HFFc6 (cell line): ENCODE data around the gene NCAM1. TPM values are rescaled to one million over a fixed set of nuclear protein-coding genes. Genes with fewer than 3 reads are reported as not detected.
A peak's percentile ranks its signal among the peaks of the same experiment; 100 is the strongest.

Source experiments
- DNase-seq: peaks from one replicate; pipeline ENCODE4 v3.0.0-alpha.2; 2018
- H3K27ac Mint-ChIP-seq: 2 replicates; pipeline ENCODE4 v1.8.0; 2020; ENCODE audit warnings: mild to moderate bottlenecking, mixed read lengths
- H3K27me3 Mint-ChIP-seq: 2 replicates; pipeline ENCODE4 v1.8.0; 2021; ENCODE audit warnings: mild to moderate bottlenecking, moderate library complexity, mixed read lengths; ENCODE audit not compliant: insufficient read depth
- H3K36me3 Mint-ChIP-seq: 2 replicates; pipeline ENCODE4 v1.8.0; 2021; ENCODE audit warnings: low read depth, mixed read lengths
- H3K4me1 Mint-ChIP-seq: 2 replicates; pipeline ENCODE4 v1.8.0; 2020; ENCODE audit warnings: low read depth, mixed read lengths
- H3K4me3 Mint-ChIP-seq: 2 replicates; pipeline ENCODE4 v1.8.0; 2020; ENCODE audit warnings: mild to moderate bottlenecking, moderate library complexity, mixed read lengths
- H3K9me3 Mint-ChIP-seq: 2 replicates; pipeline ENCODE4 v1.8.0; 2020; ENCODE audit warnings: mild to moderate bottlenecking, mixed read lengths
- total RNA-seq, 6 experiments: library from RNA; stranded (reverse); fragmentation: NEBNext Ultra II Directional; extraction: Animal tissue kit (Norgen Biotek cat#: 25700); gene quantifications; 2 replicates in 1 of 6; 3 replicates in 5 of 6; pipeline ENCODE4 v1.2.3, GENCODE V29; 2021
- TF ChIP-seq, protein P1 (sequence below): fragments of 200-600 bp; sonication (generic); IDR thresholded peaks from 2 replicates; pipeline ENCODE4 v1.5.0; 2021; ENCODE audit warnings: antibody characterized with exemption, mild to moderate bottlenecking

NCAM1 gene
- total RNA-seq, 6 experiments from 2014 or later, result 0.20 TPM; not detected in 5

DNA sequence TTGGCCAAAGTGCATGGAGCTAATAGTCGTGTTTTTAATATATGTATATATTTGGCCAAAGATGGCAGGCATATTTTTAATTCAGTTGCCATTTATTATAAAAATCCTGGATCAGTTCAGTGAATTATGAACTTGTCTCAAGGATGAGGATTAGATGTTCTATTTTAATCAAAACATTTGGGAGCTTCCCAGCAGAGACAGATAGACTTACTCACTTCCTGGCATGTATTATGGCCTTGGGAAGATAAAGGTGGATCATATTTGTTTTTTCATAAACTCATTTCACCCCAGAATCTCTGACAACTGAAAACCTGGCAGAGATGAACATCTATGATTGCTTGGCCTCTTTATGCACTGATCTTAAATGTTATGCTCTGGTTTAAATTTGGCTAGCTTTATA lies 148.8 kb downstream of the NCAM1 start:
- H3K27me3 Mint-ChIP-seq, result no peaks in the 10 kb centered on the region
- H3K4me1 Mint-ChIP-seq, result no peaks in the 10 kb centered on the region
- no peaks in the 10 kb centered on the region for H3K36me3 Mint-ChIP-seq
- DNase-seq, result no peak
- H3K27ac Mint-ChIP-seq, result no peak overlapping the region
- TF ChIP-seq, protein P1, sequence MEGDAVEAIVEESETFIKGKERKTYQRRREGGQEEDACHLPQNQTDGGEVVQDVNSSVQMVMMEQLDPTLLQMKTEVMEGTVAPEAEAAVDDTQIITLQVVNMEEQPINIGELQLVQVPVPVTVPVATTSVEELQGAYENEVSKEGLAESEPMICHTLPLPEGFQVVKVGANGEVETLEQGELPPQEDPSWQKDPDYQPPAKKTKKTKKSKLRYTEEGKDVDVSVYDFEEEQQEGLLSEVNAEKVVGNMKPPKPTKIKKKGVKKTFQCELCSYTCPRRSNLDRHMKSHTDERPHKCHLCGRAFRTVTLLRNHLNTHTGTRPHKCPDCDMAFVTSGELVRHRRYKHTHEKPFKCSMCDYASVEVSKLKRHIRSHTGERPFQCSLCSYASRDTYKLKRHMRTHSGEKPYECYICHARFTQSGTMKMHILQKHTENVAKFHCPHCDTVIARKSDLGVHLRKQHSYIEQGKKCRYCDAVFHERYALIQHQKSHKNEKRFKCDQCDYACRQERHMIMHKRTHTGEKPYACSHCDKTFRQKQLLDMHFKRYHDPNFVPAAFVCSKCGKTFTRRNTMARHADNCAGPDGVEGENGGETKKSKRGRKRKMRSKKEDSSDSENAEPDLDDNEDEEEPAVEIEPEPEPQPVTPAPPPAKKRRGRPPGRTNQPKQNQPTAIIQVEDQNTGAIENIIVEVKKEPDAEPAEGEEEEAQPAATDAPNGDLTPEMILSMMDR, result no peak
- H3K4me3 Mint-ChIP-seq, result no peak overlapping the region
- peaks cover 7% of the 10 kb centered on the region; the same call in 1 of the 2 replicates for H3K9me3 Mint-ChIP-seq

GRCh38 chr11:113111156-113111555 lies 149.9 kb downstream of the NCAM1 start:
- no peak overlapping the region for H3K27ac Mint-ChIP-seq
- peaks cover 7% of the 10 kb centered on the region; the same call in 1 of the 2 replicates for H3K9me3 Mint-ChIP-seq
- H3K4me3 Mint-ChIP-seq, result no peak overlapping the region
- no peaks in the 10 kb centered on the region for H3K36me3 Mint-ChIP-seq
- H3K4me1 Mint-ChIP-seq, result no peaks in the 10 kb centered on the region
- no peaks in the 10 kb centered on the region for H3K27me3 Mint-ChIP-seq
- TF ChIP-seq, protein P1, result no peak
- DNase-seq, result no peak

GRCh38 chr11:113112307-113112706 lies 151.1 kb downstream of the NCAM1 start:
- H3K4me1 Mint-ChIP-seq, result no peaks in the 10 kb centered on the region
- no peak for DNase-seq
- no peak overlapping the region for H3K27ac Mint-ChIP-seq
- no peaks in the 10 kb centered on the region for H3K27me3 Mint-ChIP-seq
- no peak overlapping the region for H3K4me3 Mint-ChIP-seq
- H3K9me3 Mint-ChIP-seq, result peaks cover 7% of the 10 kb centered on the region
- TF ChIP-seq, protein P1, result no peak
- H3K36me3 Mint-ChIP-seq, result no peaks in the 10 kb centered on the region

GRCh38 chr11:113113801-113114704 lies 152.8 kb downstream of the NCAM1 start:
- H3K27ac Mint-ChIP-seq, result no peak overlapping the region
- DNase-seq, result peak; percentile 19
- H3K4me3 Mint-ChIP-seq, result no peak overlapping the region
- TF ChIP-seq, protein P1, result peak; percentile 55; the same call in 1 of the 2 replicates
- peaks cover 13% of the 10 kb centered on the region for H3K9me3 Mint-ChIP-seq
- H3K27me3 Mint-ChIP-seq, result no peaks in the 10 kb centered on the region
- no peaks in the 10 kb centered on the region for H3K36me3 Mint-ChIP-seq
- no peaks in the 10 kb centered on the region for H3K4me1 Mint-ChIP-seq

DNA sequence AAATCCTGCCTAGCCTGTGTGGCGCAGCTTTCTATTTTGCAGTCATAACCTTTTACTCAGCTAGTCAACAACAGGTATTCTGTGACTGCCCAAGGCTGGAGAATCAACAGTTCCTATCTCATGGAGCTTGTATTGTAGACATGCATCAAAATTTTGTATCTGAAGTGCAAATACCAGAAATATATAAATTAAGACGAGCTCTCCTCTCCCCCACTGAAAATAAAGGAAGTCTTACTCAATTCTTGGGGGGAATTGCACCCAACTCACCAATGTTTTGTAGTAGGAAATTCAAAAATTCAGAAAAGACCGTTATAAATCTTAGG lies 153.4 kb downstream of the NCAM1 start:
- TF ChIP-seq, protein P1, result peak; percentile 26; the same call in 1 of the 2 replicates
- DNase-seq, result no peak
- H3K27ac Mint-ChIP-seq, result no peak overlapping the region
- H3K4me3 Mint-ChIP-seq, result no peak overlapping the region
- H3K4me1 Mint-ChIP-seq, result no peaks in the 10 kb centered on the region
- no peaks in the 10 kb centered on the region for H3K27me3 Mint-ChIP-seq
- H3K36me3 Mint-ChIP-seq, result no peaks in the 10 kb centered on the region
- peaks cover 15% of the 10 kb centered on the region for H3K9me3 Mint-ChIP-seq
